Stimulated activated CD8-positive, alpha-beta memory T cell treated with anti-CD3 and anti-CD28 coated beads, Interleukin-12 subunit alpha, Interleukin-12 subunit beta, amount 100 ng/mL, for 24 hours (primary cell): ENCODE measurements around the gene CCDC40.
"Not testable (repeated sequence)": the region's sequence is repeated elsewhere in the genome, so short reads cannot be mapped to it uniquely, and the experiment has no call there.

ENCODE experiments used
- DNase-seq: peaks from one replicate; pipeline ENCODE4 v3.0.0-alpha.2; 2020; ENCODE audit errors: extremely low read depth

CCDC40 gene

DNA sequence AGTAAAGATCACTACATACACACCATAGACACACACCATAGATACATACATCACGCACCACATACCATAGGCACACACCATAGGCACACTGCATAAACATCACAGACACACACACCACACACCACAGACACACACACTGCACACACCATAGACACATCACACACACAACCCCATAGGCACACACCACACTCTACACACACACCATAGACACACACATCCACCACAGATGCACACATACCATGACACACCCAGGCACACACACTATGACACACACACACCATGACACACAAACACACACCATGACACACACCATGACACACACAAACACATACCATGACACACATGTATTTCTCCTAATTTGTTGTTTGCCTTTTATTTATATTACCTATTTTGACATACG is 14.8 kb upstream of the CCDC40 start:
- no peak for DNase-seq

DNA sequence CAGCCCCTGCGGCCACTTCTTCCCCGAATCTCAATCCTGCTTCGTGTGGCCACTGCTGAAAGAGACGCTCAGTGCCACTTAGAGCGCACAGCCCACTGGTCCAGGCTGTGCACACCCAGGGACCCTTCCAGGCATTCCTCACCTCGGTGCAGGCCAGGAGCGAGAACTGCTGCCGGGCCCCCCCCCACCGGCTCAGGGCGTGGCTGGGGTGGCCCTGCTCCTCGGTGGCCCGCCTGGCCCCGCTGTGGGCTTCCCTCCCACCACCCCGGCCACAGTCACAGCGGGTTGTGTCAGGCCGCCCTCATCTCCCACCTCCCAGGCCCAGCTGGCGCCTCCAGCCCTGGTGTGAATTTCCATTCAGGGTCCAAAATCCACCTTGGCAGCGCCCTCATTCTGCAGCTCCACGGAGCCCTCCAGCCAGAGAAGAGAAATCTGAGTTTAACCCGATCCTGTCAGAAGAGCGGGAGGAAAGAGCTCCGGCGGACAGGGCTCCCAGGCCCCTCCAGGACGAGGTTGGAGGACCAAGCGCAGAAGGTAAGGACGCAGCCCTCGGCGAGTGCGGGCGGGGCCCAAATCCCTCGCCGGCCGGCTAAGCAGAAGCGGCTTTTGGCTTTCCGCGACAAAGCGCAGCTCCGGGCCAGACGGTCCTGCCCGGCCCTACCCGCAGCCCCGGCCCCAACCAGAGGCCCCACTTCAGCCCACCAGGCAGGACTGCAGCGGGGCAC is 12.8 kb upstream of the CCDC40 start:
- DNase-seq, result no peak

DNA sequence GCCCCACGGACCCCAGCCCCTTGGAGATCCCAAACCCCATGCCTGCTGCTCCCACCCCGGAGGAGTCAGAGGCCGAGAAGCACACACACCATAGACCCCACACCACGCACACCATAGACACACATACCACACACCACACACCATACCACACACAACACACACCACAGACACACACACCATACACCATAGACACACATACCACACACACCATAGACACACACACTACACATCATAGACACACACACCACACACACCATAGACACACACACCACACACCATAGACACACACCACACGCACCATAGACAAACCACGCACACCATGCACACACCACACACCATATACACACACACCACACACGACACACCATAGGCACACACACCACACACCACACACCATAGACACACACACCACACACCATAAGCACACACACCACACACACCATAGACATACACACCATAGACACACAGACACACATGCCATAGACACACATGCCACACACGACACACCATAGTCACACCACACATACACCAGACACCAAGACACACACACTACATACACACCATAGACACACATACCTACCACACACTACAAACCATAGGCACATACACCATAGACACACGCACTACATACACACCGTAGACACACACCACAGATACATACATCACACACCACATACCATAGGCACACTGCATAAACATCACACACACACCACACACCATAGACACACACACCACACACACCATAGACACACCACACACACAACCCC is 12.1 kb upstream of the CCDC40 start:
- no peak for DNase-seq

DNA sequence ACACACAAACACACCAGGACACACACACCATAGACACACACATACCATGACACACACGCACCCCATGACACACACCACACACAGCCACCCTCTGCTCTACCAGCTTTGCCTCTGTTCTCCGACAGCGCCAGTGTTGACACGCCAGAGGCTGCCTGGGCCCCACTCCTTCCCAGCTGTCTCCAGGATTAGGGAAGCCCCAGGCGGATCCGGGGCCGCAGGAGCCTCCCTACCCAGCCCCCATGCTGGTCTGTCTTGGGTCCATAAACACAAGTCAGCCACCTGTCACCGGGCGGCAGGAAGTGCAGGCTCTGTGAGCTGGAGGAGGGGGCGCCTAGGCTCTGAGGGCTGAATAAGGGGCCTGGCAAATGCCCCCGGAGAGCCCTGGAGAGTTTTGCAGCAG is 11.3 kb upstream of the CCDC40 start:
- no peak for DNase-seq

DNA sequence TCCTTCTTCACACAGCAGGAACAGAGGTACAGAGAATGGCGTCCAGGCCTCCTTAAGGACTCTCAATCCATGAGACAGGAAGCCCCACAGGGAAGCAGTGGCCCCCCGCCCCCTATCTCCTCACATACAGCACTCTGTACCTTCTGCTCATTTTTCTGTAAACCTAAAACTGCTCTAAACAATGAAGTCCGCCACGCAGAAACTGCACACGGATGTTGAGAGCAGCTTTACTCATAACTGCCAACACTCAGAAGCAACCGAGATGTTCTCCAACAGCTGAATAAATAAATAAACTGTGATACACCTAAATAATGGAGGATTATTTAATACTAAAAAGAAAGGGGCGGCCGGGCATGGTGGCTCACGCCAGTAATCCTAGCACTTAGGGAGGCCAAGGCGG is 10.6 kb upstream of the CCDC40 start:
- DNase-seq, result no peak

DNA sequence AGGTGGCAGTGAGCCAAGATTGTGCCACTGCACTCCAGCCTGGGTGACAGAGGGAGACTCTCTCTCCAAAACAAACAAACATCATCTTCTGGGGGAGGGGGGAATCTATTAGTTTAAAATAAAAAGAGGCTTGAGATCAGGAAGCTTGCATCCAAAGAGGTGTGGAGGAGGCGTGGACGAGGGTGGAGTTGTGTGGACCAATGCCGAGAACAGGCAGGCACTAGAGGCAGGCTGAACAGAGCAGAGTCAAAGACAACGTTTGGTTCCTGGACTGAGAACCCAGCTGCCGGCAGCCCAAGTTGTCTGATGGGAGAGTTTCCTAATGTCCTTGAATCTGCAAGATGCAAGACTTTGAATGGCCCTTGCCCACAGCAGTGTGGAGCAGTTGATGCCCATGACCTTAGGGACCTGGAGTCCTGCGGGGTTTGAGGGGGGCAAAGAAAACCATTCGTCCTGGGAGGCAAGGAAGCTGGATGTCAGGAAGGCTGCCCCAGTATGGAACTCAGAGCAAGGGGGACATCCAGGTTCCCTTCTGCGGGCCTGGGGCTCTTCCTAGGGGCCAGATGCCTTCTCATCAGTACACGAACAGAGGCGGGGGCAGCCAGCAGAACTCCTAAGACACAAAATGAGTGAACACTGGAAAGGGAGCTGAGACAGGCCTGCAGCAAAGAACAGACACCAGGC is 9.9 kb upstream of the CCDC40 start:
- DNase-seq, result no peak

DNA sequence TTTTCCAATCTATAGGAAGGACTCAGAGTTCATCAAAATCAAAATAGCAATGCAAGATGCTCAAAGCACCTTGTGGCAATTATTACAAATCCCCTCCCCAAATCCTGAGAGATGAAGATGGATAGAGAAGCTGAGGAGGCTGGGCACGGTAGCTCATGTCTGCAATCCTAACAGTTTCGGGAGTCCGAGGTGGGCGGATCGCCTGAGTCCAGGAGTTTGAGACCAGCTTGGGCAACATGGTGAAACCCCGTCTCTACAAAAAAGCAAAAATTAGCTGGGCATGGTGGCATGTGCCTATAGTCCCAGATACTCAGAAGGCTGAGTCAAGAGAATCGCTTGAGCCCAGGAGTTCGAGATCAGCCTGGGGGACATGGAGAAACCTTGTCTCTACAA is 9.4 kb upstream of the CCDC40 start:
- DNase-seq, result no peak

DNA sequence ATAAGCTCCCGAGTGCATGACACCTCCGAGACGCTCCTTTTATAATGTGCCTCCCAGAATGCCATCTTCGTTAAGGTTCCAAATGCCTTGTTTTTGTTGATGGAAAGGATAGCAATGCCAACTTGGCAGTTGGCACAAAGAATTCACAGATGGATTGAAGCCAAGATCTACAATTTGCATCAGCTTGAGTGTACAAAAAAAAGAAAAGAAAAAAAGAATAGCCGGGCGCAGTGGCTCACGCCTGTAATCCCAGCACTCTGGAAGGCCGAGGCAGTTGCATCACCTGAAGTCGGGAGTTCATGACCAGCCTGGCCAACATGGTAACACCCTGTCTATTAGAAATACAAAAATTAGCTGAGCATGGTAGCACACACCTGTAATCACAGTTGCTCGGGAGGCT is 8.4 kb upstream of the CCDC40 start:
- no peak for DNase-seq

DNA sequence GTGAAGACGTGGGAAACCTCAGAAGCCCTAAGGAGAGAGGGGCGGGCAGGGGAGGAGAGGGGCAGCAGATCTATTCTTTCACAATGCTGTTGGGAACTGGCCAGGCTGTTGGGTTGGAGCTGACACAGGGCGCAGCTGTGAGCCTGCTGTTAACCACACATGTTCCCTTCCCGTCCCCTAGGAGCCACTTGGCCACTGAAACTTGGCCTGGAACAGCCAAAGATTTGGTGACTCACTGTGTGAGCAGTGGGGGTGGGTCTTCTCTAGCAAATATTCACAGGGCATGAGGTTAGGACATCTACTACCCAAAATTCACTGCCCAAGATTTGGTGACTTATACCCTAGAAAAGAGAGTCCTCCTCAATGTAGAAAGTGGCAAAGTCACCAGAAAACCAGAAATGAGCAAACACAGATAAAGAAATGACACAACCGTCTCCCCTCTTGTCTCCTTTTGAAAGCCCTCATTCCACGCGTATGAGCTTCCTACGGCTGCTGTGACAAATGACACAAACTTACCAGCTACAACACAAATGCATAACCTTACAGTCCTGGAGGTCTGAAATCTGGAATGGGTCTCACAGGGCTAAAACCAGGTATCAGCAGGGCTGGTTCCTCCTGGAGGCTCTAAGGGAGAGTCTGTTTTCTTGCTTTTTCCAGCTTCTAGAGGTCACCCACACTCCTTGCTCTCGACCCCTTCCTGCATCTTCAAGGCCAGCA is 7.0 kb upstream of the CCDC40 start:
- DNase-seq, result no peak

DNA sequence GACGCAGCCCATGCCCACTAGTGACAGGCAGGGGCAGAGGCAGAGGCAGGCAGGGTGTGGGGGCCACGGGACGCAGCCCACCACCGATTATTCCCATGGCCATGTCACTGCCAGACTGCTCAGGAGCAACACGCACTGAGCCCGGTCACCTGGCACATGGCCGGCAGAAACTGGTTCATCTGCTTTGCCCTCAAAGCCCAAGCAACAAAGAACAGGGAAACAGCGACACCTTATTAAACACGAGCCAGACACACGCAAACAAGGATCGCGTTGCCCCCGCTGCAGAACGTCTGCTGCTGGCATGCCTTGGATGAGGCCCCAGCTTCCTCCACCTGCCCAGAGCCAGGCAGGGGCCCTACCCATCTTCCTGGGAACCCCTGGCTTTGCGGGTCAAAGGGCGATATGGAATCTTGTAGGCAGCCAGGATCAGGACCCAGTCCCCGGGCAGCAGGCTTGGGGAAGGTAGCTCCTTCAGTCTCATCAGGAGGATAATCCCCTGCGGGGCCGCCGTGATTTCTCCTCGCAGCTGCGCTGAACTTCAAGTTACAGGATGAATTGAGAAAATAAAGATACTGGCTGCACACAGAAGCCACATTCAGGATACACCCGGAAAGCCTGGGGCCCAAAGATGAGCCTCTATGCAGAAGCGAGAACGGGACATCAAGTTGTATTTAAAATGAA is 5.6 kb upstream of the CCDC40 start:
- DNase-seq, result no peak

DNA sequence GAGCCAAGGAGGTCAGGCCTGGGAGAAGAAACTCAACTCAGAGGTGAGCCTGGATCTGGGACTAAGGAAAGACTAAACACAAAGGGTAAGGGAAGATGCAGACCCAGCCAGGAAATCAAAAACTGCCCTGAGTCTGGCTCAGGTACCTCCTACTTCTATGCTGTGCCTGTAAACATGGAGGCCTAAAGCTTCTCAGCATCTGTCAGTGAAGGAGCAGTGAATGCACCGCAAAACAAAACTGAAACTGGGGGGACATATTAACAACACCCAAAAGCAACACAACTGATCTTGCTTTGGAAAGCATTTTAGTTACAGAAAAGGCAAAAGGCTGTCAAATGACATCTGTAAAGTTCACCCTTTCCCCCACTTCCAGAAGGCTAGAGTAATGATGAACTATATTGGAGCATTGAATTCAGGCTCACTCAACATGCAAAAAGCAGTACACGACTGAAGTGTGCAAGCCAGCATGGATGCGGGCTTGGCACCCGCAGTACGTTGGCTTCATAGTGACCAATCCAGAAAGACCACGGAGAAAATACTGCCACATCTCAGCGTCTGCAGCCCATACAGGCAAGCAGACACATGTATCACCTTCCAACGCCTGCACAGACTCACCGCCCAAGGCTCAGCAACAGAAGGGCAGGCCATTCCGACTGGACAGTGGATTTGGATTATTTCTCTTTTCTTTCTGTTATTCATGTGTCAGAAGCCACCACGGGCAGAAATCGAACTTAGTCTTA is 4.6 kb upstream of the CCDC40 start:
- no peak for DNase-seq

DNA sequence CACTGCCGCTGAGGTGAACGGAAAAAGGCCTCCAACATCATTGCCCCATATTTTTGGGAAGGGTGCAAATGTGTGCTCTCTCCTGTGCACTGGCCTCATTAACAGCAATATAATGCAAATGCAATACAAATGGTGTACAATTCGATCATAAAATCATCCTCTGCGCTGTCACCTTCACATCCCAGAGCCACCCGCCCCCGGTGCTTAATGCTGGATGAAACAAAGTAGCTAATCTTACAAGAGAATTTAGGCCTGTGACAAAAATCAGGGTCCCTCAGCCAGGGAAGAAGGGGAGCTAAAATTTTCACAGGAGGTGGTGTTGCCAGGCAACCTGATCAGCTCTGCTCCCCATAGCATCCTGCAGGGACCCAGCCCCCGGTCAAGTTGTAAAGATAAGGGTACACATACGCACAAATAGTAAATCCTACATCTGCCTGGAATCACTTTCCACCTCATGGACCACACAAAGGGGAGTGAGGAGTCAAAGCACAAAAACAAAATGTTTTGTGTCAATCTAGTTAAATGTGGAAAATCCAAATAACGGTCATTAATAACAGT is 3.7 kb upstream of the CCDC40 start:
- no peak for DNase-seq

DNA sequence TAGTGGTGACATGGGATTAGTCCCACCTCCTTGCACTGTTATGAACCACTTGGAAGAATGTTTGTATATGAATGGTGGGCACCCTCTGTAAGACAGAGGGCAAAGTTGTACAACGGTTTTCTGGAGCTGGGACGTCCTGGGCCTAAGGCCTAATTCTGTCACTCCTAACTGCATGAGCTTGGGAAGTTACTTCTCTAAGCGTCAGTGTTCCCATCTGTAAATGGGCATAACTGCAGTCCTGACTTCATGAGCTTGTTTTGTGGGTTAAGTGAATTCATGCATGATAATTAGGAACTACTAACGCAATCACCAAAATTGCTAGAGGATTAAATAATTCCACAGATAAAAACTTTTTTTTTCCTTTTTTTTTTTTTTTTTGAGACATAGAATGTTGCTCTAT is 2.6 kb upstream of the CCDC40 start:
- DNase-seq, result no peak

DNA sequence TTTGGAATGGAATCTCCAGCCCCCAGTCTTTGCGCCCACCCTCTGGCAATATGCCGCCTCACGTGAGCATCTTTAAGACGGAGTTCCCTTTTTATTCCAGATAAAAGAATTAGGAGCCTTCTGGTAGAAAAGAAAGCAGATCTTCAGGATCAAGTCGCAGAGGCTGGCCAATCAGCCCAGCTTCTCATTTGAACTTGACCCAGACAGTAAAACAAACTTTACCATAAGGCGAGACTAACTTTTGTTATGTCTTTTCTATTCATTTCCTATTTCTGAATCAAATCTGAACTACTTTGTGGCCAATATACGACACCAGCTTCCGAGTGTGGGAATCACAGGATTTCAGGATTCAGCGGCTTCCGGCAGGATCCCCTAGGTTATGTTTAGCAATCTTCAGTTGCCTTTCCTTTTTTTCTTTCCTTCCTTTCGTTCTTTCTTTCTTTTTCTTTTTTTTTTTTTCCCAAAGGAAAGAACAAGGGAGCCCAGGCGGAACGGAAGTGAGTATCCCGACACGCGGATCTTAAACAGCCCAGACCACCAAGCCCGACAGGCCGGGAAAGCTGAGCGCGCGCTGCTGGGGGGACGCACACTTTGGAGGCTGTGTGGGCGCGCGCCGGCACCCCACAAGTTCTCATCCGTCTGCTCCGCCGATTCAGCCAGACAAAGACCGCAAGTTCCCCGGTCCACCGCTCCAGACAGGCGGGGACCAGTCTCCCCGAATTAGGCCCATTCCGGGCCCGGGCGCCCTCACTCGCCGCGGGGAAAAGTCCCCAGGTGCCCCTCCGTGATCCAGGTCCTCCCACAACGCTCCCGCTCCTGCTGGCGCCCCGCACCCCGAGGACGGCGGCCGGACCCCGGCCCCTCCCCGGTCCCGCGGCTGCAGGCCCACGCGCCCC is 1.4 kb upstream of the CCDC40 start:
- no peak for DNase-seq

DNA sequence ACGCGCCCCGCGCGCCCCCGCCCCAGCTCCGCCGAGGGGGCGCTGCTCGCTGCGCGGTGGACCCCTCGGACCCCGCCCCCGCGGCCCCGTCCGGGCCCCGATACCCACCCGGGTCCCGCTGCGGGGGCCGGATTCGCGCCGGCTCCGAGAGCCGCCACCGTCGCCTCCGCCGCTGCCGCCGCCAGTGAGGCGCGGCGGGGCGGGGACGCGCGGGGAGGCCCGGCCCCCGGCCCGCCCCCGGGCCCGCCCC is 830 bp upstream of the CCDC40 start, which contains the start of gene TBC1D16:
TSS of gene TBC1D16 (minus strand) at position 186 of the 250 bp plus-strand sequence. CDS start 22,325 bp downstream, outside the sequence.
- no peak for DNase-seq

DNA sequence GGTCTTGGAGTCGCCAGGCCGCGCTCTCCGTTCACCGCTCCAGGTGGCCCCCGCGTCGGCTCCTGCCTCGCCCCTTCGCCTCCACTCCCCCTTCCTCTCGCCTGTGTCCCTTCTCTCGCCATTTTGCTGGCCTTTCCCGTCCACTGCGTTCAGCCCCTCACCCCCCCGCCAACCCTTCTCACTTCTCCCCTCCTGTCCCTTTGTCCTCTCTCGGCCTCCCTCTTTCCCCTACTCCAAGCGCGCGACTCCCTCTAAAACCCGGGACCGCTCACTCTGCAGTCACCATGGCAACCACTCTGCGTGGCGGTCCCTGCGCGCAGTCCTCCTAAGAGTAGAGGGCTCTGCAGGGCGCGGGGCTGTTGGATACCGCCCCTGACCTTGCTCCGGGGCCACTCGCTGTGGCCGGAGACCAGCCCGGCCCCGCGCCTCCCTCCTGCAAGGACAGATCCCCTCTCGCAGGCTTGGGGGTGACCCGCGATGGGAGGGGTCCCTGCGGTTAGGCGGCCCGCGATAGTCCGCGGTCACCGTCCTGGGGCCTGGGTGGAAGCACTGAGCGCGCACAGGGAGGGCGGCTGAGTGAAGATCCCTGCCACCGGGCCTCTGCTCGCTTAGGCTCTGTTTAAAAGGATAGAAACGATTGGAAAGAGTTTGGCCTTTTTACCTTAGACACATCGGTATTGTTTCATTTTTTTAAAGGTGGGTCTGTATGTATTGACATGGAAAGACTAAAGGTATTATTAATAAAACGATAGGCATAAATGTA is 454 bp downstream of the CCDC40 start:
- no peak for DNase-seq

DNA sequence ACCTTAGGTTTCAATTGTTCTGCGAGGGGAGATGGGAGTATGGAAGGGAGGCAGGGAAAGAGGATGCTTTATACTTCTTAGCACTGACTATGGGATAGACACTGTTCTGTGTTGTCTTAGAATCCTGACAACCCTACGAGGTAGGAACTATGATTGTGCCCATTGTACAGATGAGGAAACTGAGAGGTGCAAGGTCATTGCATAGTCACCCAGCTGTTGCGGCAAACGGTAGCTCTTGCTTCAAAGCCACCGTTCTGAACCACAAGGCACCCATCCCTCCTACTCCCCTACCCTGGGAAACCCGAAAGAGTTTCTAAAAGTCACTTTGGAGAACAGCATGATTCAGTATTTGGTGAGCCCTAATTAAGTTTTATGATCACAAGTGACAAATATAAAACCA is 7.5 kb downstream of the CCDC40 start:
- no peak for DNase-seq

DNA sequence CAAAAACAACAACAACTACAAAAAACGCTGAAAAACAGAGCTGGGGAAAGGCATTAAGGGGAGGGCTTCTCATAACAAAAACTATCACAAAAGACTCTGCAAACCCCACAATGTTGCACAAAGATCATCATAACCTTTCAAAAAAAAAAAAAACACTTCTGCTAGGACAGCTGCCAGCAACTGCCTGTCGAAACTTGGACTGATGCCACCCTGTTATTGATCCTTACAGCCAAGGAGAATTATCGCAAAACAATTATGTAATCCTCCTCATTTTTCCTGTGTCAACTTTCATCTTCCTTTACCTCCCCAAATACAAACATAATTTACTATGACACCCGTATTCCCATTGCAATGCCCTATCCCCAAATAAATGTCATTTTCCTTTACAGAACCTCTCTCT is 9.3 kb downstream of the CCDC40 start:
- no peak for DNase-seq

DNA sequence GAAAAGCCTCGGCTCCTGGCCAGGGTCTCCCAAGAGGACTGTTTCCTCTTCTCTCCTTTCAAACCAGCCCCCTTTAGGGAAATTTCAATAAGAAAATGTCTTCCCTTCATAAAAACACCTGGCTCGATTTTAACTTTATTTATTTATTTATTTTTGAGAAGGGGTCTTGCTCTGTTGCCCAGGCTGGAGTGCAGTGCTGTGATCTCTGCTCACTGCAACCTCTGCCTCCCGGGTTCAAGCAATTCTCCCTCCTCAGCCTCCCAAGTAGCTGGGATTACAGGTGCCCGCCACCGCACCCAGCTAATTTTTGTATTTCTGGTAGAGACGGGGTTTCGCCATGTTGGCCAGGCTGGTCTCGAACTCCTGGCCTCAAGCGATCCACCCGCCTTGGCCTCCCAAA is 10.3 kb downstream of the CCDC40 start:
- DNase-seq, result not testable (repeated sequence)
